Renal pelvis (tissue), 4 donors: ENCODE measurements around the gene NPSR1. TPM values are rescaled to one million over a fixed set of nuclear protein-coding genes. Genes with fewer than 3 reads are reported as not detected.
"Not testable (repeated sequence)": the region's sequence is repeated elsewhere in the genome, so short reads cannot be mapped to it uniquely, and the experiment has no call there.

Source experiments
- DNase-seq: peaks from one replicate; pipeline ENCODE4 v3.0.0-alpha.2; 2013
- polyA plus RNA-seq, 3 donors: library from polyadenylated mRNA; unstranded; fragments of 120-200 nt; gene quantifications; one replicate each; pipeline ENCODE4 v1.2.1, GENCODE V29; 2013; ENCODE audit not compliant: insufficient read length in 3 of 3

NPSR1 gene
- polyA plus RNA-seq, 3 donors = 0.06 TPM; not detected in 2

GRCh38 chr7:34869057-34869456 lies 211.0 kb downstream of the NPSR1 start:
- DNase-seq = no peak

- not testable (repeated sequence) for DNase-seq
Observed at GRCh38 chr7:34870041-34870440, 212.0 kb downstream of the NPSR1 start.

GRCh38 chr7:34874329-34874728 lies 216.3 kb downstream of the NPSR1 start:
- not testable (repeated sequence) for DNase-seq

GRCh38 chr7:34875481-34875880 lies 217.5 kb downstream of the NPSR1 start:
- no peak for DNase-seq

- not testable (repeated sequence) for DNase-seq
Observed at GRCh38 chr7:34878944-34879735, 221.1 kb downstream of the NPSR1 start.

GRCh38 chr7:34879871-34880270 lies 221.9 kb downstream of the NPSR1 start:
- DNase-seq = no peak

GRCh38 chr7:34883855-34884254 lies 225.8 kb downstream of the NPSR1 start:
- not testable (repeated sequence) for DNase-seq

GRCh38 chr7:34886856-34887255 lies 228.8 kb downstream of the NPSR1 start:
- no peak for DNase-seq

GRCh38 chr7:34889951-34890350 lies 231.9 kb downstream of the NPSR1 start:
- DNase-seq = no peak

GRCh38 chr7:34895202-34895601 lies 237.2 kb downstream of the NPSR1 start:
- no peak for DNase-seq
